Peyer's patch (tissue), 4 donors: ENCODE measurements around the gene PSG6.
"Not testable (repeated sequence)": the region's sequence is repeated elsewhere in the genome, so short reads cannot be mapped to it uniquely, and the experiment has no call there.

ENCODE experiments used
- POLR2A ChIP-seq, 2 donors: fragments of 450-650 bp; IDR thresholded peaks; one replicate each; pipeline ENCODE4 v1.5.1; 2017; ENCODE audit warnings: antibody characterized with exemption in 2 of 2, mild to moderate bottlenecking in 2 of 2, moderate library complexity in 2 of 2
- TF ChIP-seq, protein P1 (sequence below), 6 experiments: fragments of 450-650 bp in 4 of 6; fragments of 200-600 bp in 2 of 6; sonication (generic) in 1 of 6; IDR thresholded peaks; one replicate each; pipeline ENCODE4 v1.5.1; 2017 to 2019; ENCODE audit warnings: antibody characterized with exemption in 6 of 6, mild to moderate bottlenecking in 3 of 6, moderate library complexity in 1 of 6

GRCh38 chr19:42952126-42952525 is 34.4 kb upstream of the PSG6 start:
- TF ChIP-seq, protein P1, sequence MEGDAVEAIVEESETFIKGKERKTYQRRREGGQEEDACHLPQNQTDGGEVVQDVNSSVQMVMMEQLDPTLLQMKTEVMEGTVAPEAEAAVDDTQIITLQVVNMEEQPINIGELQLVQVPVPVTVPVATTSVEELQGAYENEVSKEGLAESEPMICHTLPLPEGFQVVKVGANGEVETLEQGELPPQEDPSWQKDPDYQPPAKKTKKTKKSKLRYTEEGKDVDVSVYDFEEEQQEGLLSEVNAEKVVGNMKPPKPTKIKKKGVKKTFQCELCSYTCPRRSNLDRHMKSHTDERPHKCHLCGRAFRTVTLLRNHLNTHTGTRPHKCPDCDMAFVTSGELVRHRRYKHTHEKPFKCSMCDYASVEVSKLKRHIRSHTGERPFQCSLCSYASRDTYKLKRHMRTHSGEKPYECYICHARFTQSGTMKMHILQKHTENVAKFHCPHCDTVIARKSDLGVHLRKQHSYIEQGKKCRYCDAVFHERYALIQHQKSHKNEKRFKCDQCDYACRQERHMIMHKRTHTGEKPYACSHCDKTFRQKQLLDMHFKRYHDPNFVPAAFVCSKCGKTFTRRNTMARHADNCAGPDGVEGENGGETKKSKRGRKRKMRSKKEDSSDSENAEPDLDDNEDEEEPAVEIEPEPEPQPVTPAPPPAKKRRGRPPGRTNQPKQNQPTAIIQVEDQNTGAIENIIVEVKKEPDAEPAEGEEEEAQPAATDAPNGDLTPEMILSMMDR (IDR thresholded peaks at IDR 0.05): not testable (repeated sequence)
- TF ChIP-seq POLR2A (IDR thresholded peaks at IDR 0.05): not testable (repeated sequence)
